GM19324 (cell line): ENCODE results near the gene TSTD1.
"Not testable (repeated sequence)": the region's sequence is repeated elsewhere in the genome, so short reads cannot be mapped to it uniquely, and the experiment has no call there.

Experiments used
- ATAC-seq: cut with Tn5 transposase; IDR thresholded peaks from one replicate; pipeline ENCODE4 v1.9.1; 2021; ENCODE audit warnings: mild to moderate bottlenecking, moderate library complexity; ENCODE audit not compliant: unreplicated experiment, low FRiP score

Gene TSTD1

DNA sequence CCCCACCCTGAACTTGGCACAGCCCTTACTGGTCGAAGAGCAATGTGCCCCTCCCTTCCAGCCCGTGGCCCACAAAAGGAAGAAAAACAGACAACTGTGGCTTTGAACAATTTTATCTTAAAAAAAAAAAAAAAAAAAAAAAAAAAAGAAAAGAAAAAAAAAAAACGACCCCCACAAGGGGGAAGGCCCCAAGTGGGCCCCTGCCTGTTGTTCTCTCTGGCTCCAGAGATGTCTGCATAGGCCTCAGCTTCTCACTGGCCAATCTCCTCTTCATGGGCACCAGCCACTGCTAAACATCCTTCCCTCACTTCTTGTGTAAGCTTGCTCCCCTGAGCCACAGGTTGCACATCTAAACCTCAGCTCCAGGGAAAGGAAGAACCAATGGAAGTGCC is 386 bp upstream of the TSTD1 start:
- ATAC-seq = no peak

DNA sequence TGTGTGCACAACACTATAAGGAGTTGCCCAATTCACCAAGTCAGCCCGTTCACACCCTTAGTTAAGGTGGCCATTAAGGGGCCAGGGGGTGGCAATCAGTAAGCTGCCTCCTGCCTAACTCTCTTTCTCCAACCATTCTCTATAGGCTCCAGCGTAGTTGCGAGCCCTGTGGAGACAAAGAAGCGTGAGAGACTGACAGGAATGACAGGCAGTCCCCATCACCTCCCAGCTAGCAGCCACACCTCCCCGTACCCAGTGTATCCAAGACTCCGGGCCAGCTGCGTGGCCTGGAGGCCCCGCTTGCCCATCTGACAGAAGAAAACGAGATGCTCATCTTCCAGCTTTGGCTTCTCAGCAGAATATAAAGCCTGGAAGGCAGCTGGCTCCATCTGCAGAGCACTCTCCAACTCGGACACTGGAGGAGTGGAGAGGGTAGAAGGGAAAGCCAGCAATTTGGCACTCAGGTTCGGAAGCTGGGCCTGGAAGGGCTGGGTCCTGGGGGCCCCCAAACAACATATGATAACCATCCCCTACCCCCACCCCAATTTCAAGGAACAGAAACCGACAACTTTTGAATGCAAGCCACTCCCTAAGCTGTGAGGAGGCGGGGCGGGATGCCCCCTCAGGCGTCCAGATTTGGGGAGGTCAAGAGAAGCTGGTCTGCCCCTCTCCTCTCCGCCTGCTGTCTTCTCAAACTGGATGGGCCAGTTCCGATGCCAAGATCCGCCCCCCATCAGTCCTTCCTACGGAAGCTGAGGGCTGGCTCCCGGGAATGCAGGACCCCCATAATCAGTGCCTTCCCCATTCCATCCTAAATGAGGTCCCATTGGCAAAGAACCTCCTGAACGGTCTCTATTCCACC is 872 bp downstream of the TSTD1 start:
- no peak for ATAC-seq

DNA sequence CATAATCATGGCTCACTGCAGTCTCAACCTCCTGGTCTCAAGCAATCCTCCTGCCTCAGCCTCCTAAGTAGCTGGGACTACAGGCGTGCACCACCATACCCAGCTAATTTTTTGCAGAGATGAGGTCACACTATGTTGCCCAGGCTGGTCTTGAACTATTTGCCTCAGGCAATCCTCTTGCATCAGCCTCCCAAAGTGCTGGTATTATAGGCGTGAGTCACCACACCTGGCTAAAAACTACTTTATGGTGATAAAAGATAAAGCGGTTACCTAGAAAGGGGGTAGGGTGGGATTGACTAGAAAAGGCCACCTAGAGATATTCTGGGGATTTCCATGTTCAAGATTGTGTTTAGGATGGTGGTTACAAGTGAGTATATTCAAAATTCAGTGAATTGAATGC is 5.0 kb downstream of the TSTD1 start:
- no peak for ATAC-seq

DNA sequence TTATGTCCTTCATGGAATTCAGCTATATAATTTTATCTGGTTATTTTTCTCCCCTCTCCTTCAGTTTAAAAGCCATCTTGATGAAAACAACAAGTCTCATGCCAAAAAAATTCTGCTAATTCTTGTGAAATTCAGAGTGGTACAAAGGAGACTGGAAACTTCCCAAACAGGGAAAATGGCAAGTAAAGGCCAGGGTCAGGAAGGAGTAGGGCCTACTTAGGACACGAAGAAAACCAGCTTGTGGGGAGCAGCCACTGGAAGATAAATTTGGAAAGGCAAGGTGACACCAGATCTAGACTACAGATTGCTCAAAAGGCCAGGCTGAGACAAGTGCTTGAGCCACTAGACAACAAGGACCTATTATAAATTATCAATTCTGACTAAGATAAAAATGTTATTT is 6.4 kb downstream of the TSTD1 start:
- ATAC-seq = no peak

DNA sequence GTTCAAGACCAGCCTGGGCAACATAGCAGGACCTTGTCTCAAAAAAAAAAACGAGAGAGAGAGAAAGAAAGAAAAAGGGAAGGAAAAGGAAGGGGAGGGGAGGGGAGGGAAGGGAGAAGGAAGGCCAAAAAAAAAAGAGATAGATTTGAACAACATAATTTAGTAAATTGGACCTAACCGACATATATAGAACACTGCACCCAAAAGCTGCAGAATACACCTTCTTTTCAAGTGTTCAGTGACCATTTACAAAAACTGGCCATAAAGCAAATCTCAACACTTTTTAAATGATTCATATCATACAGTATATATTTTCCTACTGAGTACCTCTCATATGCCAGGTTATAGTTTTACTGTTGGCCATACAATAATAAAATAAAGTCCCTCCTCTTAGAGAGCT is 6.9 kb downstream of the TSTD1 start:
- no peak for ATAC-seq

DNA sequence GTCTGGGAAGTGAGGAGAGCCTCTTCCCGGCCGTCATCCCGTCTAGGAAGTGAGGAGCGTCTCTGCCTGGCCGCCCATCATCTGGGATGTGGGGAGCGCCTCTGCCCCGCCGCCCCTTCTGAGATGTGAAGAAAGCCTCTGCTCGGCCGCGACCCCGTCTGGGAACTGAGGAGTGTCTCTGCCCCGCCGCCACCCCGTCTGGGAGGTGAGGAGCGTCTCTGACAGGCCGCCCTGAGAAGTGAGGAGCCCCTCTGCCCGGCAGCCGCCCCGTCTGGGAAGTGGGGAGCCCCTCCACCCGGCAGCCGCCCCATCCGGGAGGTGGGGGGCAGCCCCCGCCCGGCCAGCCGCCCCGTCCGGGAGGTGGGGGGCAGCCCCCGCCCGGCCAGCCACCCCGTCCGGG is 9.3 kb downstream of the TSTD1 start:
- not testable (repeated sequence) for ATAC-seq

DNA sequence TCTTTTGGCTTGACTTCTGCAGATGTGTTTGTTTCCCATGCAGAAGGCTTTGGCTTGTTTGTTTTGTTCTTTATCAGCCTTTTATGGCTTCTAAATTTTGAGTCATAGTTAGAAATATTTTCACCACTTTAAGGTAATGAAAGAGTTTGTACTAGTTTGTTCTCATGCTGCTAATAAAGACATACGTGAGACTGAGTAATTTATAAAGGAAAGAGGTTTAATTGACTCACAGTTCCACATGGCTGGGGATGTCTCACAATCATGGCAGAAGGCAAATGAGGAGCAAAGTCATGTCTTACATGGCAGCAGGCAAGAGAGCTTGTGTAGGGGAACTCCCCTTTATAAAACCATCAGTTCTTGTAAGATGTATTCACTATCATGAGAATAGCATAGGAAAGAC is 11.8 kb downstream of the TSTD1 start:
- ATAC-seq = not testable (repeated sequence)

DNA sequence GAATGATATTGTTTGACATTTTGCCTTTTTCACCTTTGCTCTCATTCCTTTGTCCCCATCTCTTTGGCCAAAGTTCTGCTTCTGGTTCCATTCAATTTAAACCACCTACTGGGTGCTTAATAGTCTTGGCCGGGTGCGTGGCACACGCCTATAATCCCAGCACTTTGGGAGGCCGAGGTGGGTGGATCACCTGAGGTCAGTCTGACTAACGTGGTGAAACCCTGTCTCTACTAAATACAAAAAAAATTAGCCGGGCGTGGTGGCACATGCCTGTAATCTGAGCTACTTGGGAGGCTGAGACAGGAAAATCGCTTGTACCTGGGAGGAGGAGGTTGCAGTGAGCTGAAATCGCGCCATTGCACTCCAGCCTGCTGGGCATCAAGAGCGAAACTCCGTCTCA is 16.3 kb downstream of the TSTD1 start:
- not testable (repeated sequence) for ATAC-seq

DNA sequence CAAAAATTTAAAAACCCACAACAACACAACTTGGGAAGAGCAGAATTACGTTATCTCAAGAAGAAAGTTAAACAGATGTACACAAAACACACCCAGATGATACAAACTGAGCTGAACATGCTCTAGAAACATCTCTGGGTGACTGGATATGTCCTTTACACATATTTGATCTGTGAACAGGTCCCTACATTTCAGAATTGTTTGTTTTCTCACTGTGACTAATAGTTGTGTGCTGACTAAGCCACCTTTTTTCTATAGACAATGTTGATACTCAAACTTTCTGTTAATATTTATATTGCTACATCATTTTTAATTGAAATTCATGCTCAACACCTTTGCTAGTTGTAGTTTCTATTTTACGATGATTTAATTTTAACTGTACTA is 16.8 kb downstream of the TSTD1 start:
- ATAC-seq = no peak

DNA sequence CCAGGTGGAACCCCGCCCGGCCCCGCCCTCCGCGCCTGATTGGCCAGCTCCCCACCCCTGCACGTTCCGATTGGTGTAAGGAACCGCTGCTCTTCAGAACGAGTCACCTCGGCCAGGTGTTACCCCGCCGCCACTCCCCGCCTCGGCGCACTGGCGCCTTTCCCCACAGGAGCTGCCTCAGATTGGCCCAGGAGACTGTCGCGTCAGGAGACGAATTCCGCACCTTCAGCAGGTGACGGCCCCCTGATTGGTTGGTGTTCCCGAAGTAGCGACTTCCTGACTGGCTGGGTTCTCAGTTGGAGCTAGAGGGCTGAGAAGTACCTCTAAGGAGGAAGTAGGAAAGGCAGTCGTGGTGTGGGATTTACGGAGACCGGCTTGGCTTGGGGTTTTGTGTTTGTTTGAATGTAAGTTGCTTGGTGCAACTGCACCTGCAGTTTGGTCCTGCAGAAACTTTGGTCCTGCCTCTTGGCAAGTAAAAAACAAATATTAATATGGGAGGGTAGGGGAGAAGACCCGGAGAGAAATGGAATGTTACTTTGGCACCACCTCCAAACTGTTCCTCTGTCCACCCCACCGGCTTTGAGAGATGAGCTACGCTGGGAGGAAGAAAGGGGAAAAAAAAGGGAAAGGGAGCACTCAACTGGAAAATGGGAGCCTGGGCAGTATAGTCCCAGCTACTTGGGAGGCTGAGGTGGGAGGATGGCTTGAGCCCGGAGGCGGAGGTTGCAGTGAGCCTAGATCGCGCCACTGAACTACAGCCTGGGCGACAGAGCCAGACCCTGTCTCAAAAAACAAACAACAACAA is 17.4 kb downstream of the TSTD1 start:
- peak; percentile 85 for ATAC-seq

DNA sequence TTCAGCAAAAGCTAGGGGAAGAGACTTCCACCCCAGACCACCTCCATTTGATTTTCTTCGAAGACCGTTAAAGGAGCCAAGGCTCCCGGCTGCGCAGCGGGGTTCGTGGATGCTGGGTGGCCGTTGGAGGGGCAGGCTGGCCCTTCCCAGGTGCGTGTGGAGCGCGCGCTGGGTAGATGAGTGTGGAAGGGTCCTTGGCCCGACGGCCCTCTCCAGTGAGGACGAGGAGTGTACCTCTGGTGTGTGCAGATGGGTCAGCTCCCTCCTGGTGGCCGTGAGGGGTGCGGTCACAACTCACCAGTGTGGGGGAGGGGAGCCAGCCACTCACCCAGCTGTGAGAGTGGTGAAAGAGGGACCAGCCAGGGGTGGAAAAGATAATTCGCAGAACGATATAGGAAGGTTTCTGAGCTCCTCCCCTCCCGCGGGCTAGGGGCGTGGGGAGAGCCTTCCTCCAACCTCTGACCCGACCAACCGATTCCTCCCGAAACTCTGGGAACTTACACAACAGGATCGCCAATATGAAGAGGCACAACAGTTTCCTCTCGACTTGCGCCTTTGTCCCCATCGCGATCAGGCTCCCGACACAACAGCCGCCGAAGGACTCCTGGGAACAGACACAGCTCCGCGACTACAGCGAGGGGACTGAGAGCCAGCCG is 18.1 kb downstream of the TSTD1 start, which contains the start of gene F11R:
Gene F11R, minus strand, starts transcription at position 644 of the 656 bp plus-strand sequence. Its CDS starts 79 bp downstream, at position 565.
- ATAC-seq = peak; percentile 44

DNA sequence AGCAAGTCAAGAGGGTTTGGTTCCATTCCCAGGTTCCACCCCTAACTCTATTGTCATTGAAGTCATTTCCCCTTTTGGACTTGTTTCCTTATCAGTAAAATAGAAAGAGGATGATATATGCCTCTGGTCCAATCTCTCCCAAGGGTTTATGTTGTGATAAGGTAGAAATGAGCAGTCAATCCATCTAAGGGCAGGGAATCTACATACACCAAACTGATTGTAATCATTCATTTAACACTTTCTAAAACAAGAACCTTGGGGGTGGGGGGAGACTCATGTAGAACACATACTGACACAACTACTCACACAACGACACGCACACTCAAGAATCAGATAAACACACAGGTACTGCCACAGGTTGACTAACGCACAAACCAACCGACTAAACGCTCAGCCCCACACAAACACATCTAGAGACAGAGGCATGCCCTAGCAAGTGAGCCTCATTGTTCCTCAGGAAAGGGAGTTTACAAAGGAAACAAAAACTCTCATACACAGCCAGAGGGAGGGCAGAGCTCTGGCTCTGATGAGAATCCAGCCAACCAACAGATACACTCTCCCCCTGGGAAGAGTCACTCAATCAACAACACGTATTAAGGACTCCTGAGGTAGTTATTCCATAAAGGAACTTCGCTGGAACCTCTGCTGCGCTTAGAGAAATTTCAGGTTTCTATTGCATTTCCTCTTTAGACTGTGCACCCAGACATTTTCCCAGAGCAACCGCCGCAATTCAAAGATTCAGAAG is 18.8 kb downstream of the TSTD1 start:
- ATAC-seq = no peak

DNA sequence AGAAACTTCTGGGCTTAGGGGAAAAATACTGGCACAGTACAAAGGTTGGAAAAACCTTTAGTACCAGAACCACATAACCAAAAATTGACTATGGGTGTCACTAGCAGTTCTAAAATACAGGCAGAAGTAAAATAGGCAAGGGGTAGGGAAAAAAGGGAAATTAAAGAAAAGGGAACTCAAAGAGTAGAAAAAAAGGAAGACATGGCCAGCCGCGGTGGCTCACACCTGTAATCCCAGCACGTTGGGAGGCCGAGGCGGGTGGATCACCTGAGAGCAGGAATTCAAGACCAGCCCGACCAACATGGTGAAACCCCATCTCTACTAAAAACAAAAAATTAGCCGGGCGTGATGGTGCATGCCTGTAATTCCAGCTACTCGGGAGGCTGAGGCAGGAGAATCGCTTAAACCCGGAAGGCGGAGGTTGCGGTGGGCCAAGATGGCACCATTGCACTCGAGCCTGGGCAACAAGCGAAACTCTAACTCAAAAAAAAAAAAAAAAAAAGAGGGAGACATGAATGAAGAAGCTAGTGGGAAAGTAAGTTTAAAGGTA is 19.6 kb downstream of the TSTD1 start:
- ATAC-seq = not testable (repeated sequence)

DNA sequence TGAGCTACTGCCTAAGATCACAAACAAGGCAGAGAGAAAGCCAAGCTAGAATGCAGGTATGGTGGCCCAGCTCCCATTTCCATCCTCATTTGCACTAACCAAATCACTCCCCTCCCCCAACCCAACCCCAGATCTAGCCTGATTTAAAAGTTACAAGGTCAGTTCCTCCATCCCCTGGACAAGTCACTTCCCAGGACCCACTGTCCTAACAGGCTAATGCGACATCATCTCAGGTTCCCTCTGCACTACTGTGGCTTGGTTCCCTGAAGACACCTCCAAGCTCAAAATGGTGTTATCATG is 20.2 kb downstream of the TSTD1 start:
- ATAC-seq = no peak

DNA sequence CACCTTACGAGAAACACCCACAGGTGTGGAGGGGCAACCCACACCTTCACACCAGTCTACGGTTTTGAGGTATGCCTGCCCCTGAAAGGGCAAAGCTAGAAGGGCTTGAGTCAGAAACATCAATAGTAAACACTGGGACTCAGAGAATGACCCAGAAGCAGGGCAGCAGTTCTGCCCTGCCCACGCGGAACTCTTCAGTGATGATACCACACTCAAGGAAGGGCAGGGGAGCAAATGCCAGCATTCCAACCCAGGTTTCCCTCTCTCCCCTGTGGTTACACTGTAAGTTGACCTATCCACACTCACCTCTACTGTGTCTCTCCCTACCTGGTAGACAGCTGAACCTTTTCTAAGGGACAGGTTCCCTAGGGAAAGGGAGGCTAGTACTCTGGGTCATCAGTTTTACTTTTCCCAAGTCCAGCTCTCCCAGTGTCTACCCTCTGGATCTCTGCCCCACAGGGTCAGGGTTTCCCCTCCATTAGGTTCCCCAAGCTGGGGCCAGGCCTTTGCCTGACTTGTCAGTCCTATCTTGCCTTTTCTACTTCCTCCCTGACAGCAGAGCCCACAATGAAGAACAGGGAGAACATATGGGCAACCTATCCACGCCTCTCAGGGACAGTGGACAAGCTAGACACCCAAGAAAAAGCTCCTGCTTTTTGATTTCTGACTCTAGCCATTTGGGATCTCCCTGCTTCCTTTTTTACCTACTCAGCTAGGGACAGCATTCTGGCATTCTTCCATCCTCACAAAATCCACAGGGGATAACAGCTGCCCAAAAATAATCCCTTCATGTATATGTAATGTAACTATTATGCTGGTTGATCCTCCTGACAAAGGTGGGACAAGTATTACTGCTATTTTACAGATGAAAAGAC is 20.8 kb downstream of the TSTD1 start:
- ATAC-seq = no peak

DNA sequence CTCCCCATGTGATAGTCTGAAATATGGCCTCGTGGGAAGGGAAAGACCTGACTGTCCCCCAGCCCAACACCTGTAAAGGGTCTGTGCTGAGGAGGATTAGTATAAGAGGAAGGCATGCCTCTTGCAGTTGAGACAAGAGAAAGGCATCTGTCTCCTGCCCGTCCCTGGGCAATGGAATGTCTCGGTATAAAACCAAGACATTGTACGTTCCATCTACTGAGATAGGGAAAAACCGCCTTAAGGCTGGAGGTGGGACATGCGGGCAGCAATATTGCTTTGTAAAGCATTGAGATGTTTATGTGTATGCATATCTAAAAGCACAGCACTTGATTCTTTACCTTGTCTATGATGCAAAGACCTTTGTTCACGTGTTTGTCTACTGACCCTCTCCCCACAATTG is 21.6 kb downstream of the TSTD1 start:
- ATAC-seq = not testable (repeated sequence)

DNA sequence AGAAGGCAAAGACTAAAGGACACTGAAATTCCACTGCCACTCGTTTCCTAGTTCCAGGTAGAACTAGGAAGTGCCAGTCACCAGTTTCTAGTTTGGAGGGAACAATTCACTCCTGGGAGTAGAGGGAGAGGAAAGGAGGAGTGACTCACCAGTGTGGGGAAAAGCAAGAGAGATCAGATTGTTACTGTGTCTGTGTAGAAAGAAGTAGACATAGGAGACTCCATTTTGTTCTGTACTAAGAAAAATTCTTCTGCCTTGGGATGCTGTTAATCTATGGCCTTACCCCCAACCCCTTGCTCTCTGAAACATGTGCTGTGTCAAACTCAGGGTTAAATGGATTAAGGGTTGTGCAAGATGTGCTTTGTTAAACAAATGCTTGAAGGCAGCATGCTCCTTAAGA is 22.1 kb downstream of the TSTD1 start:
- not testable (repeated sequence) for ATAC-seq

DNA sequence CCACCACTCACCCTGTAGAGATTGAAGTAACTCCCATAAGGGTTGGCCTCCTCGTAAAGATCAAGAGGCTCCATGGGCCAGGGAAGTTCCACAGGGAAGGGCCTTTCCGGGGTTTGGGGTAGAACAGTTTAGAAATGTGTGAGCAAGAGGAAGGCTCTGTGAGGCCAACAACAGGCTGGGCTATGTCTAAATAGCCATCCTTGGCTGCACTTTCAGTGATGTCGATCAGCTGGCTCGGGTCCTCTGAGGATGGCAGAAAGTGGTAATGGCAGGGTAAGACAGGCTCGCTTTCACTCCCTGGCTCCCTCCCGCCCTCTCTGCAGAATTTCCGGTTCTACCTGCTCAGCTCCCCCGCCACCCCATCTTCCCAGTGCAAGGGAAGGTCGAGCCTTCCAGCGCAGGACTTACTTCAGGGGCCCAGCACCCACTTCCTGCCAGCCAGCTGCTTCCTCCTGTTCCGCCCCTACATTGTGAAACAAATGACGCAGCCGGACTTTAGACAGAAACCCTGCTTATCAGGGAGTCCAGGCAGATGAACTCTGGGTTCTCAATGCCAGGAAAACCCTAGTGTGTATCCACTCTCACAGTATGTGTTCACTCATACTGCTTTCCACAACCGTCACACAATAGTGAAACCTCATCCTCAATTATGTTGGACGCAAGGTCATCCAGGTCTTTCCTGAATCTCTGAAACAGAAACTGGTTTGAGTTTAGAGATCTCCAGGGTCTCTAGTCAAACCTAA is 25.1 kb downstream of the TSTD1 start:
- peak; percentile 78 for ATAC-seq

DNA sequence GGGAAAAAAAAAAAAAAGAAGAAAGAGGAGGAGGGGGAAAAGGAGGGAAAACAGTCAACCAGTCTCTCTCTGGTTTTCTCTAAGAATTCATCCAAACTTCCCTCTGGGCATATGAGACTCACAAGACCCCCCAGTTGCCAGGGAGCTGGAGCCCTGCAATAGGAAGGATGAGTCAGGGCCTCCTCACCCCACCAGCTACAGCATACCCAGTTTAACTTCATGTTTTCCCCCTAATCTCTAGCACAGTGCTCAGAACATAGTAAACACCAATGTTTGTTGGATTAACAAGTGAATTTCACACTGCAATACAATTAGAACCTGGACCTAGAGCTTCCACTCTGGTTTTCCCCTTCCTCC is 25.7 kb downstream of the TSTD1 start:
- no peak for ATAC-seq
